NB4 (cell line): ENCODE measurements around the gene TMEM30A.

Experiments
- CTCF ChIP-seq: IDR thresholded peaks from one replicate; pipeline ENCODE4 v1.5.1; 2012; ENCODE audit warnings: low read depth, low read length
- MYC ChIP-seq: IDR thresholded peaks from 2 replicates; pipeline ENCODE4 v1.6.1; 2011; ENCODE audit warnings: low read depth, low read length
- POLR2A ChIP-seq: IDR thresholded peaks from 2 replicates; pipeline ENCODE4 v1.6.1; 2011; ENCODE audit warnings: mild to moderate bottlenecking; ENCODE audit not compliant: insufficient read length; ENCODE audit errors: extremely low read depth

DNA sequence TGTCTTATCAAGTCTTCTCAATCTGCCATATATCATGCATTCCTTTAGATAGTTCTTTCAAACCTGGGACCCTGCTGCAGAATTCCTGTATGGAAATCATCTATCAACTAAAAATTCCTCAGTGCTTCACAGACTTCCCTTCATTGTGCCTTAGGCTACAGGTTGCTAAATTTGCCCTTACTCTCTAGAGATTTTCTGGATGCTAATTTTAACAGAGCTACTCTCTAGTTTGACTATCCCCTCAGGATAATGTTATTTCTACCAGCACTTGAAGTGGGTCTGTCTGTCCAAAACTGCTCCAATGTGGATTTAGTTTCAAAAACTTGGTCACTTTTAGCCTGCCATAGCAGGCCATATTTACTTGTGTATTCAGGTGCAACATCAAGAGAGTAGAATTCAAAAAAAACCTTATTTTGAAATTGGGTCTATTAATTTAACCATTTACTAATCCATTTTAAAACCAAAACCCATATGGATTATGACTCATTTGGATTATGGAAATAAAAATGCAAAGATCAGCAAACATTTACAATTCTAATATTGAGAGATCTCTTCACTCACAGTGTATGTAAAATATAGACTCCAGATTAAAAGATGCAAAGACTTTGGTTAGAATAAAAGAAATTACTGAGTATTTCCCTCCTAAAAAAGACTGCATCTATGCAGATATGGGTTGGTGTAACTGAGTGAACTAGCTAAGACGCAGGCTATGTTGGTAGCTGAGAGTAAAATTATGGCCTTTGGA lies 27.1 kb downstream of the TMEM30A start:
- no peak for TF ChIP-seq CTCF
- TF ChIP-seq POLR2A: no peak
- TF ChIP-seq MYC: no peak
